Retinal pigment epithelial cell (primary cell): ENCODE measurements around the gene CENPV.
A peak's percentile ranks its signal among the peaks of the same experiment; 100 is the strongest.

ENCODE experiments used
- DNase-seq: peaks from one replicate; pipeline ENCODE4 v3.0.0-alpha.2; 2010; ENCODE audit warnings: low read depth
- H3K4me3 ChIP-seq: 2 replicates; pipeline ENCODE4 v1.5.1; 2011; ENCODE audit warnings: mild to moderate bottlenecking, low read length, control low read depth, moderate library complexity
- CTCF ChIP-seq: conservative IDR thresholded peaks from 2 replicates; pipeline ENCODE4 v1.5.1; 2011; ENCODE audit warnings: low read depth, low read length, control low read depth, inconsistent platforms

CENPV gene

DNA sequence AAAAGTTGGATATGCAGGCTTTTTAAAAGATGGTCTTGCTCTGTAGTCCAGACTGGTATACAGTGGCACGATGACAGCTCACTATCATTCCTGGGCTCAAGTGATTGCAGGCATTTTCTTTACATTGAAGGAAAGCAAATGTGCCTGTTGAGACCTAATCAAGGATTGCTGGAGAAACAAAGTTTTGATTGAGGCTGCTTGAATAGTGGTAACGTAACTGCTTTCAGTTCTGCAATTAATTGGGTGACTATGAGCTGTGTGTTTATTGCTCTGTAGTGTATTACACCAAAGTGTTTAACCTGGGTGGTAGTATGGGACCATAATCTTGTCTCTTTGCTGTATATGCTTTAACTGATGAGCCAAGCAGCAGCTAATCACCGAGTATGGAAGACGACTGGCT is 29.9 kb upstream of the CENPV start:
- TF ChIP-seq CTCF, result no peak
- DNase-seq, result no peak
- H3K4me3 ChIP-seq, result peak overlapping the region; percentile 29

DNA sequence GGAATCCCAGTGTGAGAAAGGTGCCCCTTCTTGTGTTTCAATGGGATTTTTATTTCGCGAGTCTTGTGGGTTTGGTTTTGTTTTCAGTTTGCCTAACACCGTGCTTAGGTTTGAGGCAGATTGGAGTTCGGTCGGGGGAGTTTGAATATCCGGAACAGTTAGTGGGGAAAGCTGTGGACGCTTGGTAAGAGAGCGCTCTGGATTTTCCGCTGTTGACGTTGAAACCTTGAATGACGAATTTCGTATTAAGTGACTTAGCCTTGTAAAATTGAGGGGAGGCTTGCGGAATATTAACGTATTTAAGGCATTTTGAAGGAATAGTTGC is 28.2 kb upstream of the CENPV start:
- no peak for TF ChIP-seq CTCF
- DNase-seq, result no peak
- peak overlapping the region; percentile 98 for H3K4me3 ChIP-seq

DNA sequence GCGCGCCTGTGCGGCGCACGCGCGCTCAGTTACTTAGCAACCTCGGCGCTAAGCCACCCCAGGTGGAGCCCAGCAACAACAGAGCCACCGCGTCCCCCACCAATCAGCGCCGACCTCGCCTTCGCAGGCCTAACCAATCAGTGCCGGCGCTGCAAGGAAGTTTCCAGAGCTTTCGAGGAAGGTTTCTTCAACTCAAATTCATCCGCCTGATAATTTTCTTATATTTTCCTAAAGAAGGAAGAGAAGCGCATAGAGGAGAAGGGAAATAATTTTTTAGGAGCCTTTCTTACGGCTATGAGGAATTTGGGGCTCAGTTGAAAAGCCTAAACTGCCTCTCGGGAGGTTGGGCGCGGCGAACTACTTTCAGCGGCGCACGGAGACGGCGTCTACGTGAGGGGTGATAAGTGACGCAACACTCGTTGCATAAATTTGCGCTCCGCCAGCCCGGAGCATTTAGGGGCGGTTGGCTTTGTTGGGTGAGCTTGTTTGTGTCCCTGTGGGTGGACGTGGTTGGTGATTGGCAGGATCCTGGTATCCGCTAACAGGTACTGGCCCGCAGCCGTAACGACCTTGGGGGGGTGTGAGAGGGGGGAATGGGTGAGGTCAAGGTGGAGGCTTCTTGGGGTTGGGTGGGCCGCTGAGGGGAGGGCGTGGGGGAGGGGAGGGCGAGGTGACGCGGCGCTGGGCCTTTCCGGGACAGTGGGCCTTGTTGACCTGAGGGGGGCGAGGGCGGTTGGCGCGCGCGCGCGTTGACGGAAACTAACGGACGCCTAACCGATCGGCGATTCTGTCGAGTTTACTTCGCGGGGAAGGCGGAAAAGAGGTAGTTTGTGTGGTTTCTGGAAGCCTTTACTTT is 27.6 kb upstream of the CENPV start, which contains the start of gene UBB:
UBB (plus strand) TSS at position 452 of the 856 bp plus-strand sequence. CDS start 817 bp downstream, outside the sequence.
- peak; percentile 96 for DNase-seq
- H3K4me3 ChIP-seq, result peak within 1 kb of the TSS; percentile 98
- TF ChIP-seq CTCF, result peak; percentile 24

DNA sequence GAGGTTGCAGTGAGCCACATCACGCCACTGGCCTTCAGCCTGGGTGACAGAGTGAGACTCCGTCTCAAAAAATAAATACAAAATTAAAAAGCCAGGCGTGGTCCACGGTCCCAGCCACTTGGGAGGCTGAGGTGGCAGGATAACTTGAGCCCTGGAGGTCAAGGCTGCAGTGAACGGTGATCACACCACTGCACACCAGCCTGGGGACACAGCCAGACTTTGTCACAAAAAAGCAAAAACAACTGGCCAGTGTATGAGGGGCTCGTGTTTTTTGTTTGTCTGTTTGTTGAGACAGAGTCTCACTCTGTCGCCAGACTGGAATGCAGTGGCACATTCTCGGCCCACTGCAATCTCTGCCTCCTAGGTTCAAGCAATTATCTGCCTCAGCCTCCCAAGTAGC is 26.4 kb upstream of the CENPV start:
- no peak for DNase-seq
- no peak overlapping the region for H3K4me3 ChIP-seq

DNA sequence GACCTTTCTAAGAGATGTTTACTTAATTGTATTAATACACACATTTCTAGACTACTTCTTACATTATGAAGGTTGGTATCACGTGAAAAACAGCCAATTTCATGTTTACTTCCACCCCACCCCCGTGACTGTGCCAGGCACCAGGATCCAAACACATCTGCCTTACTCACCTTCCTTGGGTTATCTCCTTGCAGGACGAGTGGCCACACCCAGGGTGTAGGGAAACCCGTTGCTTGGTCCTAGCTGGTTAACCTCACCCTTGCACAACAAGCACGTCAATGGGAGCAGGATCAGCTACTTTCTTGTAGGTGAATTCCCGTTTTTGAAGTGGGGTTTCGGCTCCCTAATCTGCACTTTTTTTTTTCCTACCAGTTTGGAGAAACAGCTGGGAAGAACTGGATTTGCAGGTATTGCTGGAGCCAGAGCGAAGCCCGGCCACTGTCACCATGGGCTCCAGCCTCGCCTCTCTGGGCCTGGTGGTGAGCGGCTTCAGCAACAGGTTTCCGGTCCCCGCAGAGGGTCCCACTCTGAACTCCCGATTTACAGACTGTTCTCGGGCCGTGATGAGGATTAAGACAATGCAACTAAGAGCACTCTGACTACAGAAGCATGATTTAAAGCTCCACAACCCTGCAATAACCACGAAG is 25.5 kb upstream of the CENPV start:
- no peak for TF ChIP-seq CTCF
- no peak overlapping the region for H3K4me3 ChIP-seq
- no peak for DNase-seq

More for the DNA sequence above, 26.4 kb upstream of the CENPV start:
- TF ChIP-seq CTCF, result no peak

DNA sequence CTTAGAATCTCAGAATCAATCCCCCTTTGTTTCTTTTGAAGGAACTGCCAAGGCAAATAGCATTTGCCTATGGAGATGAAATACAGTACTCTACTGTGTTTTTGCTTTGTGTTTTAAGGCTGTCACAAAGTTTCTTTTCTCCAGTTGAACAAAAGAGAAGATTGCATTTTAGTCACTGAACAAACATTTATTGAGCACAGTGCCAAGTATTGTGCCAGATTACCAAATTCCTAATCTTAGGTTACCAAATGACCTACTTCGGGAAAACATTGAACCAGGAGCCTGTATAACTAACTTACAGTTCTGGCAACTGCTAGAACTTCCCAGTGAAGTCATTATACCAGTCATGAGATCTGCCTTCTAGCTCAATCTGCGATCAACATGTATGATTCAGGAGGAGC is 24.7 kb upstream of the CENPV start:
- no peak overlapping the region for H3K4me3 ChIP-seq
- peak; percentile 72 for DNase-seq
- no peak for TF ChIP-seq CTCF
